HEK293 (cell line): ENCODE results near the gene NSUN4.

Experiments used
- GLIS2 ChIP-seq: fragments of 450-650 bp; formaldehyde crosslinking; IDR thresholded peaks from 2 replicates; pipeline ENCODE4 v1.5.1; 2016; ENCODE audit warnings: missing biosample characterization, missing genetic modification characterization
- MZF1 ChIP-seq: fragments of 450-650 bp; formaldehyde crosslinking; IDR thresholded peaks from 2 replicates; pipeline ENCODE4 v1.5.1; 2017; ENCODE audit warnings: missing biosample characterization, missing genetic modification characterization, borderline replicate concordance
- PRDM1 ChIP-seq: fragments of 450-650 bp; formaldehyde crosslinking; IDR thresholded peaks from 2 replicates; pipeline ENCODE4; 2016; ENCODE audit warnings: missing biosample characterization, missing genetic modification characterization
- SALL2 ChIP-seq: fragments of 450-650 bp; formaldehyde crosslinking; IDR thresholded peaks from 2 replicates; pipeline ENCODE4 v1.5.0; 2017; ENCODE audit warnings: missing biosample characterization, mild to moderate bottlenecking, missing genetic modification characterization, borderline replicate concordance
- ZBTB20 ChIP-seq: fragments of 450-650 bp; formaldehyde crosslinking; IDR thresholded peaks from 2 replicates; pipeline ENCODE4 v1.5.1; 2016; ENCODE audit warnings: missing biosample characterization, missing genetic modification characterization
- ZBTB21 ChIP-seq: fragments of 450-650 bp; formaldehyde crosslinking; IDR thresholded peaks from 2 replicates; pipeline ENCODE4 v1.5.1; 2017; ENCODE audit warnings: missing biosample characterization, missing genetic modification characterization
- ZBTB6 ChIP-seq: fragments of 450-650 bp; formaldehyde crosslinking; IDR thresholded peaks from 2 replicates; pipeline ENCODE4 v1.5.1; 2017; ENCODE audit warnings: missing biosample characterization, missing genetic modification characterization
- ZBTB8A ChIP-seq: fragments of 450-650 bp; formaldehyde crosslinking; IDR thresholded peaks from 2 replicates; pipeline ENCODE4 v1.5.1; 2016; ENCODE audit warnings: missing biosample characterization, missing genetic modification characterization
- ZFP69B ChIP-seq: fragments of 450-650 bp; formaldehyde crosslinking; IDR thresholded peaks from 2 replicates; pipeline ENCODE4 v1.5.1; 2016; ENCODE audit warnings: missing biosample characterization, missing genetic modification characterization
- ZNF121 ChIP-seq: fragments of 450-650 bp; formaldehyde crosslinking; IDR thresholded peaks from 2 replicates; pipeline ENCODE4 v1.5.1; 2016; ENCODE audit warnings: missing biosample characterization, missing genetic modification characterization
- ZNF174 ChIP-seq: fragments of 450-650 bp; formaldehyde crosslinking; IDR thresholded peaks from 2 replicates; pipeline ENCODE4 v1.5.0; 2017; ENCODE audit warnings: missing biosample characterization, mild to moderate bottlenecking, missing genetic modification characterization
- ZNF2 ChIP-seq: fragments of 450-650 bp; formaldehyde crosslinking; IDR thresholded peaks from 2 replicates; pipeline ENCODE4 v1.5.1; 2016; ENCODE audit warnings: missing biosample characterization, missing genetic modification characterization
- ZNF23 ChIP-seq: fragments of 450-650 bp; formaldehyde crosslinking; IDR thresholded peaks from 2 replicates; pipeline ENCODE4 v1.5.1; 2016; ENCODE audit warnings: missing biosample characterization, missing genetic modification characterization, borderline replicate concordance
- ZNF280C ChIP-seq: fragments of 450-650 bp; formaldehyde crosslinking; IDR thresholded peaks from 2 replicates; pipeline ENCODE4 v1.5.1; 2016; ENCODE audit warnings: missing biosample characterization, missing genetic modification characterization
- ZNF366 ChIP-seq: fragments of 450-650 bp; formaldehyde crosslinking; conservative IDR thresholded peaks from 2 replicates; pipeline ENCODE4 v1.5.1; 2016; ENCODE audit warnings: missing biosample characterization, missing genetic modification characterization
- ZNF426 ChIP-seq: fragments of 450-650 bp; formaldehyde crosslinking; IDR thresholded peaks from 2 replicates; pipeline ENCODE4 v1.5.1; 2017; ENCODE audit warnings: missing biosample characterization, missing genetic modification characterization, mild to moderate bottlenecking, inconsistent platforms, moderate library complexity
- ZNF433 ChIP-seq: fragments of 450-650 bp; formaldehyde crosslinking; IDR thresholded peaks from 2 replicates; pipeline ENCODE4 v1.5.1; 2016; ENCODE audit warnings: missing biosample characterization, missing genetic modification characterization, low read depth
- ZNF449 ChIP-seq: fragments of 450-650 bp; formaldehyde crosslinking; IDR thresholded peaks from 2 replicates; pipeline ENCODE4 v1.5.1; 2017; ENCODE audit warnings: missing biosample characterization, mild to moderate bottlenecking, missing genetic modification characterization, moderate library complexity
- ZNF473 ChIP-seq: fragments of 450-650 bp; formaldehyde crosslinking; IDR thresholded peaks from 2 replicates; pipeline ENCODE4 v1.5.1; 2017; ENCODE audit warnings: missing biosample characterization, missing genetic modification characterization
- ZNF558 ChIP-seq: fragments of 450-650 bp; formaldehyde crosslinking; IDR thresholded peaks from 2 replicates; pipeline ENCODE4 v1.5.1; 2016; ENCODE audit warnings: missing biosample characterization, missing genetic modification characterization
- ZNF580 ChIP-seq: fragments of 450-650 bp; formaldehyde crosslinking; IDR thresholded peaks from 2 replicates; pipeline ENCODE4 v1.5.1; 2016; ENCODE audit warnings: missing biosample characterization, missing genetic modification characterization
- ZNF596 ChIP-seq: fragments of 450-650 bp; IDR thresholded peaks from 2 replicates; pipeline ENCODE4 v1.5.0; 2018; ENCODE audit warnings: missing biosample characterization, mild to moderate bottlenecking, missing genetic modification characterization, moderate library complexity
- ZNF623 ChIP-seq: fragments of 450-650 bp; formaldehyde crosslinking; IDR thresholded peaks from 2 replicates; pipeline ENCODE4 v1.5.1; 2016; ENCODE audit warnings: missing biosample characterization, missing genetic modification characterization
- ZNF629 ChIP-seq: fragments of 450-650 bp; formaldehyde crosslinking; IDR thresholded peaks from 2 replicates; pipeline ENCODE4 v1.5.1; 2017; ENCODE audit warnings: missing biosample characterization, missing genetic modification characterization
- ZNF664 ChIP-seq: fragments of 450-650 bp; formaldehyde crosslinking; IDR thresholded peaks from 2 replicates; pipeline ENCODE4 v1.5.1; 2016; ENCODE audit warnings: missing biosample characterization, missing genetic modification characterization
- ZNF777 ChIP-seq: fragments of 450-650 bp; formaldehyde crosslinking; IDR thresholded peaks from 2 replicates; pipeline ENCODE4 v1.5.1; 2017; ENCODE audit warnings: missing biosample characterization, missing genetic modification characterization, borderline replicate concordance
- ZXDB ChIP-seq: fragments of 450-650 bp; formaldehyde crosslinking; IDR thresholded peaks from 2 replicates; pipeline ENCODE4 v1.5.1; 2016; ENCODE audit warnings: missing biosample characterization, missing genetic modification characterization
- TF ChIP-seq, protein P1 (sequence below): fragments of 450-650 bp; formaldehyde crosslinking; IDR thresholded peaks from 2 replicates; pipeline ENCODE4 v1.5.1; 2016; ENCODE audit warnings: missing biosample characterization, missing genetic modification characterization
- TF ChIP-seq, protein P2 (sequence below): fragments of 450-650 bp; formaldehyde crosslinking; IDR thresholded peaks from 2 replicates; pipeline ENCODE4 v1.5.1; 2016; ENCODE audit warnings: missing biosample characterization, missing genetic modification characterization
- TF ChIP-seq, protein P3 (sequence below): fragments of 450-650 bp; formaldehyde crosslinking; IDR thresholded peaks from 2 replicates; pipeline ENCODE4 v1.5.1; 2016; ENCODE audit warnings: missing biosample characterization, missing genetic modification characterization, low read depth

NSUN4 gene

GRCh38 chr1:46394108-46394871 lies 53.7 kb downstream of the NSUN4 start, which contains the start of gene FAAH (continued):
- TF ChIP-seq ZNF174 (tag by site-specific recombination), result no peak
- 0 out of 2 replicates have a peak, but pooled peaks have one; percentile 25 for TF ChIP-seq PRDM1 (tag by site-specific recombination)
- TF ChIP-seq ZNF623 (tag by site-specific recombination), result no peak
- TF ChIP-seq ZNF473, result no peak
- TF ChIP-seq, protein P1, sequence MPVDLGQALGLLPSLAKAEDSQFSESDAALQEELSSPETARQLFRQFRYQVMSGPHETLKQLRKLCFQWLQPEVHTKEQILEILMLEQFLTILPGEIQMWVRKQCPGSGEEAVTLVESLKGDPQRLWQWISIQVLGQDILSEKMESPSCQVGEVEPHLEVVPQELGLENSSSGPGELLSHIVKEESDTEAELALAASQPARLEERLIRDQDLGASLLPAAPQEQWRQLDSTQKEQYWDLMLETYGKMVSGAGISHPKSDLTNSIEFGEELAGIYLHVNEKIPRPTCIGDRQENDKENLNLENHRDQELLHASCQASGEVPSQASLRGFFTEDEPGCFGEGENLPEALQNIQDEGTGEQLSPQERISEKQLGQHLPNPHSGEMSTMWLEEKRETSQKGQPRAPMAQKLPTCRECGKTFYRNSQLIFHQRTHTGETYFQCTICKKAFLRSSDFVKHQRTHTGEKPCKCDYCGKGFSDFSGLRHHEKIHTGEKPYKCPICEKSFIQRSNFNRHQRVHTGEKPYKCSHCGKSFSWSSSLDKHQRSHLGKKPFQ, result no peak
- TF ChIP-seq ZNF426 (tag by site-specific recombination), result no peak
- peak; percentile 87 for TF ChIP-seq GLIS2 (tag by site-specific recombination)
- TF ChIP-seq ZNF433 (tag by site-specific recombination), result no peak
- TF ChIP-seq ZBTB21 (tag by site-specific recombination), result no peak
- no peak for TF ChIP-seq ZNF664 (tag by site-specific recombination)
- TF ChIP-seq ZNF23 (tag by site-specific recombination), result no peak
- no peak for TF ChIP-seq ZNF558 (tag by site-specific recombination)
- TF ChIP-seq ZBTB20, result no peak; the same call in 1 of the 2 replicates
- TF ChIP-seq ZNF449 (tag by site-specific recombination), result peak; percentile 57; the same call in 1 of the 2 replicates
- TF ChIP-seq ZNF580, result peak; percentile 70; the same call in 1 of the 2 replicates
- TF ChIP-seq ZNF121 (tag by site-specific recombination), result no peak
- TF ChIP-seq MZF1 (tag by site-specific recombination), result no peak
- peak; percentile 42; the same call in 1 of the 2 replicates for TF ChIP-seq ZNF629 (tag by site-specific recombination)
- TF ChIP-seq ZFP69B (tag by site-specific recombination), result peak; percentile 76
- TF ChIP-seq ZNF596 (tag by site-specific recombination), result peak; percentile 63; the same call in 1 of the 2 replicates
- no peak for TF ChIP-seq ZNF366 (tag by site-specific recombination)
- no peak for TF ChIP-seq ZNF280C
- TF ChIP-seq ZBTB6 (tag by site-specific recombination), result peak; percentile 69; the same call in 1 of the 2 replicates
- TF ChIP-seq ZNF777, result no peak
- TF ChIP-seq, protein P2, sequence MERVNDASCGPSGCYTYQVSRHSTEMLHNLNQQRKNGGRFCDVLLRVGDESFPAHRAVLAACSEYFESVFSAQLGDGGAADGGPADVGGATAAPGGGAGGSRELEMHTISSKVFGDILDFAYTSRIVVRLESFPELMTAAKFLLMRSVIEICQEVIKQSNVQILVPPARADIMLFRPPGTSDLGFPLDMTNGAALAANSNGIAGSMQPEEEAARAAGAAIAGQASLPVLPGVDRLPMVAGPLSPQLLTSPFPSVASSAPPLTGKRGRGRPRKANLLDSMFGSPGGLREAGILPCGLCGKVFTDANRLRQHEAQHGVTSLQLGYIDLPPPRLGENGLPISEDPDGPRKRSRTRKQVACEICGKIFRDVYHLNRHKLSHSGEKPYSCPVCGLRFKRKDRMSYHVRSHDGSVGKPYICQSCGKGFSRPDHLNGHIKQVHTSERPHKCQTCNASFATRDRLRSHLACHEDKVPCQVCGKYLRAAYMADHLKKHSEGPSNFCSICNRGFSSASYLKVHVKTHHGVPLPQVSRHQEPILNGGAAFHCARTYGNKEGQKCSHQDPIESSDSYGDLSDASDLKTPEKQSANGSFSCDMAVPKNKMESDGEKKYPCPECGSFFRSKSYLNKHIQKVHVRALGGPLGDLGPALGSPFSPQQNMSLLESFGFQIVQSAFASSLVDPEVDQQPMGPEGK (tag by site-specific recombination), result peak; percentile 94
- TF ChIP-seq ZXDB, result peak; percentile 70; the same call in 1 of the 2 replicates
- TF ChIP-seq ZNF2 (tag by site-specific recombination), result peak; percentile 72; the same call in 1 of the 2 replicates
- peak; percentile 59 for TF ChIP-seq ZBTB8A (tag by site-specific recombination)
- TF ChIP-seq, protein P3, sequence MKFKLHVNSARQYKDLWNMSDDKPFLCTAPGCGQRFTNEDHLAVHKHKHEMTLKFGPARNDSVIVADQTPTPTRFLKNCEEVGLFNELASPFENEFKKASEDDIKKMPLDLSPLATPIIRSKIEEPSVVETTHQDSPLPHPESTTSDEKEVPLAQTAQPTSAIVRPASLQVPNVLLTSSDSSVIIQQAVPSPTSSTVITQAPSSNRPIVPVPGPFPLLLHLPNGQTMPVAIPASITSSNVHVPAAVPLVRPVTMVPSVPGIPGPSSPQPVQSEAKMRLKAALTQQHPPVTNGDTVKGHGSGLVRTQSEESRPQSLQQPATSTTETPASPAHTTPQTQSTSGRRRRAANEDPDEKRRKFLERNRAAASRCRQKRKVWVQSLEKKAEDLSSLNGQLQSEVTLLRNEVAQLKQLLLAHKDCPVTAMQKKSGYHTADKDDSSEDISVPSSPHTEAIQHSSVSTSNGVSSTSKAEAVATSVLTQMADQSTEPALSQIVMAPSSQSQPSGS (tag by site-specific recombination), result no peak
- no peak for TF ChIP-seq SALL2 (tag by site-specific recombination)
